CD4-positive, alpha-beta memory T cell (primary cell): ENCODE measurements around the gene RHOT2. TPM values are rescaled to one million over a fixed set of nuclear protein-coding genes. Genes with fewer than 3 reads are reported as not detected.

Experiments used
- CTCF ChIA-PET: fragments of 350-600 bp; sonication (Branson Sonifier 250); formaldehyde crosslinking; loops from one replicate; lab custom pipeline; 2021; ENCODE audit warnings: inconsistent platforms; ENCODE audit not compliant: partially characterized antibody; lab: Charles Lee
- POLR2A ChIA-PET: fragments of 350-600 bp; sonication (Branson Sonifier 250); formaldehyde crosslinking; loops from one replicate; lab custom pipeline; 2021; ENCODE audit not compliant: partially characterized antibody; lab: Charles Lee
- DNase-seq, 5 donors: peaks; one replicate each; pipeline versions ENCODE4 v3.0.0 to v3.0.0-alpha.2; 2020 to 2022; ENCODE audit warnings: mixed read lengths in 1 of 5
- H3K27ac ChIP-seq: one replicate; pipeline ENCODE4 v1.7.0; 2013; ENCODE audit warnings: low read depth, low read length
- H3K27me3 ChIP-seq: 2 replicates; pipeline ENCODE4 v1.7.0; 2013; ENCODE audit warnings: mild to moderate bottlenecking, low read length, moderate library complexity; ENCODE audit not compliant: insufficient read depth
- H3K36me3 ChIP-seq: 2 replicates; pipeline ENCODE4 v1.7.0; 2013; ENCODE audit warnings: mild to moderate bottlenecking, low read length, moderate library complexity; ENCODE audit not compliant: insufficient read depth
- H3K4me1 ChIP-seq: 2 replicates; pipeline ENCODE4 v1.7.0; 2013; ENCODE audit warnings: mild to moderate bottlenecking, low read length, moderate library complexity; ENCODE audit not compliant: insufficient read depth
- H3K4me3 ChIP-seq, 2 donors: one replicate each; pipeline ENCODE4 v1.7.0; 2013; ENCODE audit warnings: low read length in 2 of 2, mild to moderate bottlenecking in 1 of 2
- H3K9me3 ChIP-seq, 2 donors: one replicate each; pipeline ENCODE4 v1.7.0; 2013; ENCODE audit warnings: low read length in 2 of 2, control low read depth in 1 of 2; ENCODE audit not compliant: control insufficient read depth in 1 of 2
- H3K27ac Mint-ChIP-seq, 7 donors: one replicate each; pipeline ENCODE4 v1.8.0; 2020 to 2021; ENCODE audit warnings: mixed read lengths in 7 of 7, mild to moderate bottlenecking in 6 of 7, inconsistent platforms in 3 of 7, moderate library complexity in 3 of 7
- H3K27me3 Mint-ChIP-seq, 2 donors: one replicate each; pipeline ENCODE4 v1.8.0; 2020 to 2021; ENCODE audit warnings: mixed read lengths in 2 of 2
- H3K36me3 Mint-ChIP-seq, 2 donors: one replicate each; pipeline ENCODE4 v1.8.0; 2020 to 2021; ENCODE audit warnings: mixed read lengths in 2 of 2, inconsistent platforms in 1 of 2, mild to moderate bottlenecking in 1 of 2
- H3K4me1 Mint-ChIP-seq, 4 donors: one replicate each; pipeline ENCODE4 v1.8.0; 2020 to 2021; ENCODE audit warnings: mixed read lengths in 4 of 4, mild to moderate bottlenecking in 1 of 4
- H3K4me3 Mint-ChIP-seq, 8 donors: one replicate each; pipeline ENCODE4 v1.8.0; 2020 to 2021; ENCODE audit warnings: mixed read lengths in 8 of 8, mild to moderate bottlenecking in 7 of 8, moderate library complexity in 6 of 8, inconsistent platforms in 3 of 8
- H3K9me3 Mint-ChIP-seq, 8 donors: one replicate each; pipeline ENCODE4 v1.8.0; 2020 to 2021; ENCODE audit warnings: mixed read lengths in 8 of 8, mild to moderate bottlenecking in 5 of 8, inconsistent platforms in 3 of 8, moderate library complexity in 1 of 8
- intact Hi-C: fragments of 100-400 bp; cut with micrococcal nuclease; formaldehyde crosslinking; loops from one replicate; pipeline ENCODE4 v1.15.1; 2023
- polyA plus RNA-seq, 2 donors: library from polyadenylated mRNA; unstranded; fragments of 300-500 nt; fragmentation: Illumina TruSeq; gene quantifications; one replicate each; pipeline ENCODE4 v1.2.3, GENCODE V29; 2021
- total RNA-seq, 2 experiments: library from RNA; stranded (reverse); gene quantifications; one replicate each; pipeline ENCODE4 v1.2.3, GENCODE V29; 2021

The RHOT2 gene
- total RNA-seq (100 to 1,000 TPM; 254 to 263 TPM), polyA plus RNA-seq (10 to 100 TPM; 46.6 to 54.3 TPM)

DNA sequence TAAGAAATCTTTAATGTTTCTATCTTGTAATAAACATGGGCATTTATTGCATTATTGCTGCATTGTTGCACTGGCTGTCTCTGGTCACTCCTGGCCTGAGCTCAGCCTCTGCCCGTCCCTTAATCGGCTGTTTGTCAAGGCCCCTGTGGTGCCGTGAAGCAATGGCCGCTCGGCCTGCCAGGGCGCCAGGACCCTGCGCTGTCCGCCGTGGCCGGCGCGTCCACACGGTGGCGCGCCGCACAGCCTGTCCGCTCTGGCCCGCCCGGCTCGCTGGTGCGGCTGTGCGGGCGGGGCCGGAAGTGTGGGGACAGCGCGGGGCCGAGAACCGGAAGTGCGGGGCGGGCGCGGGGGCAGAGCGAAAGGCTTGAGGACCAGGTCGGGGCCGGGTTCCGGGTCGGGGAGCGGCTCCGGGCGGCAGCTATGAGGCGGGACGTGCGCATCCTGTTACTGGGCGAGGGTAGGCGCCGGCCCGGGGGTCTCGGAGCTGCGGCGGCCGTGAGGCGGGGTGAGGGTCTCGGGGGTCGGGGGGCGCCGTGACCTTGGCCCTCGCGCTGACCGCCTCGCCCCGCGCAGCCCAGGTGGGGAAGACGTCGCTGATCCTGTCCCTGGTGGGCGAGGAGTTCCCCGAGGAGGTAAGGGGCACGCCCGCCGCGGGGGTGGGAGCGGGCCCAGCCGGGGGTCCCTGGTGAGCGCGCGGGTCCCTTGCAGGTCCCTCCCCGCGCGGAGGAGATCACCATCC lies at the start of gene RHOT2:
Gene RHOT2 (plus strand): TSS at position 353 of the 739 bp plus-strand sequence. CDS start 68 bp downstream, at position 421.
- Mint-ChIP-seq H3K9me3 (no peaks in the 10 kb centered on the region), H3K4me3 (peak within 1 kb of the TSS; percentile 77 to 86 (median 80)), H3K36me3 (peaks cover 0 to 11% of the 10 kb centered on the region in 2 donors), H3K27ac (peak within 1 kb of the TSS; percentile 38 to 94 (median 86)), H3K4me1 (peaks cover 3 to 21% (median 5%) of the 10 kb centered on the region in 4 donors), H3K27me3 (no peaks in the 10 kb centered on the region)
- peaks cover 23% of the 10 kb centered on the region for H3K4me1 ChIP-seq
- ChIA-PET POLR2A (interaction anchor here (0.6 to 5.6 kb wide), 11 partner anchors 8 to 139 kb away, joined by 3 to 89 read pairs (median 6); partner anchors contain the start of genes ANTKMT, JMJD8, MCRIP2 and METTL26), CTCF (interaction anchor here (0.7 to 1.4 kb wide), 8 partner anchors 8 to 65 kb away, joined by 3 to 6 read pairs (median 3); partner anchors contain the start of gene WDR90)
- peaks cover 25% of the 10 kb centered on the region for H3K36me3 ChIP-seq
- peak within 1 kb of the TSS; percentile 69 for H3K27ac ChIP-seq
- intact Hi-C loops, result loop anchor here (1.0 to 2.0 kb wide), 5 partner anchors 11 to 276 kb away; partner anchors contain the start of genes JMJD8, METTL26 and WDR90
- peak within 1 kb of the TSS; percentile 42 to 73 for H3K4me3 ChIP-seq
- no peaks in the 10 kb centered on the region for H3K9me3 ChIP-seq
- no peaks in the 10 kb centered on the region for H3K27me3 ChIP-seq
- DNase-seq, result peak; percentile 88 to 93 (median 91)

DNA sequence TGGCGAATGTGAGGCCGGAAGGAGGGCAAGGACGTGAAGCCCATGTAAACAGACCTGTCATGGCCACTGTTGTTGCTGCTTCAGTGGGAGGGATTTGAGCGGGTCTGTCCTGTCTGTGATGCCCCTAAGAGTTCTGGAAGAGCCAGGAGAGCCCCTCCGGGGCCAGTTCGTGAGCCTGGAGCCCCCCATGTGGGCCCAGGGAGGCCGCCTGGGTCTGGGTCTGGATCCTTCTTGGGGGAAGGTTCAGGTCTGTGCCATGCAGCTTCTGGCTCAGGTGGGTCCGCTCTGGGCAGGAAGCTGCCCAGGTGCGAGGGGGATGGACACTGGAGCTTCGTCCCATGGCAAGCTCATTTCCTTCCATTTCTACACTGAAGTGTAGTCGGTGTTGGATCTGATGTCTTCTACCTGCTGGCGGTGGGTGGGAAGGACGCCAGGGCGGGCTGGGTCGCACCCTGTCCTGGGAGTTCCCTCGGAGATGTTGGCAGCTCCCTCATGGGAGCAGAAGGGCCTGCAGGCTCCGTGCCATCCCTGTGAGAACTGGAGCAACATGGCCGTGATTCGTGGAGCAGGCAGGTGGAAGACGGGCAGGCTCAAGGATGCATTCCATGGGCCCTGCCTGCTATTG lies 48.3 kb upstream of the RHOT2 start:
- DNase-seq, result no peak
- Mint-ChIP-seq H3K4me1 (peaks cover 0 to 10% (median 4%) of the 10 kb centered on the region in 4 donors), H3K27me3 (no peaks in the 10 kb centered on the region), H3K27ac (no peak overlapping the region), H3K4me3 (no peak overlapping the region), H3K9me3 (peaks cover 0 to 3% (median 0%) of the 10 kb centered on the region in 8 donors), H3K36me3 (peaks cover 0 to 5% of the 10 kb centered on the region in 2 donors)
- H3K4me3 ChIP-seq, result no peak overlapping the region
- H3K36me3 ChIP-seq, result no peaks in the 10 kb centered on the region
- no peak overlapping the region for H3K27ac ChIP-seq
- intact Hi-C loops, result no loop called here
- H3K4me1 ChIP-seq, result no peaks in the 10 kb centered on the region
- H3K9me3 ChIP-seq, result no peaks in the 10 kb centered on the region
- H3K27me3 ChIP-seq, result no peaks in the 10 kb centered on the region
- CTCF ChIA-PET, result no interaction called here
- POLR2A ChIA-PET, result no interaction called here

DNA sequence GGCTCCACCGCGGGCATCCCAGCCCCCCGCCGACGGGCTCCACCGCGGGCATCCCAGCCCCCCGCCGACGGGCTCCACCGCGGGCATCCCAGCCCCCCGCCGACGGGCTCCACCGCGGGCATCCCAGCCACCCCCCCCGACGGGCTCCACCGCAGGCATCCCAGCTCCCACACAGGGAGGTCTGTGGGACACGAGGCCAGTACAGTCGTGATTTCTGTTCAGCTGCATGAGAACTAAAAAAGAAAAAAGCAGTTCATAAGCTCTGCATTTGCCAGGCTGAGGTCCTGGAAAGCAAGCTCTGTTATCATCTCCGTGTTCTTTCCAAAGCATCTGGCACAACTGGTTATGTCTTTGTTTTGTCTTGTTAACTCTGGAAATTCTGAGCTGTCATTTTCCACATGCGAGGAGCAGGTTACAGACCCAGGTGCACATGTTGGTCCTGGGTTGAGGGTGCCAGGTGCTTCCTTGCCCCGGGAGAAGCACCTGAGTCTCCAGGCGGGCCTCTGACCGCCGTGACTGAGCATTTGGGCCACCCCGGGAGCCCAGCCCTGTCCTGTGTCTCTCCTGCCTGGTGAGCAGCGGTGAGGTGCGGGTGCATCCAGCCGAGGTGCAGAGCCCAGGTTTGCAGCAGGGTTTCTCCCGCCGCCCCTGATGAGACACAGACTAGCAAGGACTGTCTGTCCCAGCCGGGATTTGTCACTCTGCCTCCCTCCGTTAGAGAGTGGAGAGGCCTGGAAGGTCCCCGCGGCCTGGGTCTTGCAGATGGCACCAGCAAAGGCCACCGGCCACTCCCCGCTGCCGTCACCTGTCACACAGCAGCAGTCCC lies 47.0 kb upstream of the RHOT2 start:
- peaks cover 0 to 6% (median under 1%) of the 10 kb centered on the region in 4 donors for H3K4me1 Mint-ChIP-seq
- Histone ChIP-seq H3K4me1 (no peaks in the 10 kb centered on the region), H3K27me3 (no peaks in the 10 kb centered on the region), H3K27ac (no peak overlapping the region), H3K9me3 (no peaks in the 10 kb centered on the region), H3K4me3 (no peak overlapping the region), H3K36me3 (no peaks in the 10 kb centered on the region)
- peaks cover 0 to 2% of the 10 kb centered on the region in 2 donors for H3K36me3 Mint-ChIP-seq
- peak in 1 of 5 donors; percentile 34 for DNase-seq
- H3K4me3 Mint-ChIP-seq, result no peak overlapping the region
- no peaks in the 10 kb centered on the region for H3K27me3 Mint-ChIP-seq
- H3K27ac Mint-ChIP-seq, result no peak overlapping the region
- CTCF ChIA-PET, result no interaction called here
- POLR2A ChIA-PET, result no interaction called here
- intact Hi-C loops, result no loop called here
- H3K9me3 Mint-ChIP-seq, result peaks cover 0 to 3% (median 0%) of the 10 kb centered on the region in 8 donors

DNA sequence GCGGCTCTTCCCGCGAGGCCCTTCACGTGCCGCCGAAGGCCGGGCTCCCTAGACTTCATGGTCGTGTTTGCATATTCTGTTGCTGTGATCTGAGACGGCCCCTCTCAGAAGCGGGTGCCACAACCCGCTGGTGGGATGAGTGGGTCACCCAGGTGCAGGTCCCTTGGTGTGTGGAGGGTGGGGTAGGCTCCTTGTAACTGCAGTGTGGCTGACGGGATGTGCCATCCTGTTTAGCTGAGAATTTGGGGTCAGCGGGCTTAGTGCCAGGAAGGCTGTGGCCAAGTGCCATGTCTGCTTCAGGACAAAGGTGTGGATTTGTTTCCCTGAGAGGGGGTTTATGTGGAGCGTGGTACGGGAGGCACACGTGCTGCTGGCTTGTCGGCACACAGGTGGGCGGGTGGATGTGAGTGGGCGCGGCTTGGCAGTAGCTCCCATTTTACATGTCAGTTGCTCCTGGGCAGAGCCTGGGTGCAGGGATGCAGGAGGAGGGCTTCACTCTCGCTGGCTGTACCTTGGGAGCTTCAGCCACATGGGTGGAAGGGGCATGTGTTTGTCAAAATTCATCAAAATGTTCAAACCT lies 46.3 kb upstream of the RHOT2 start:
- no peaks in the 10 kb centered on the region for H3K27me3 Mint-ChIP-seq
- peak overlapping the region in 2 of 7 donors; percentile 25 to 48 for H3K27ac Mint-ChIP-seq
- H3K9me3 Mint-ChIP-seq, result peaks cover 0 to 3% (median 0%) of the 10 kb centered on the region in 8 donors
- no peaks in the 10 kb centered on the region for H3K4me1 ChIP-seq
- no peaks in the 10 kb centered on the region for H3K9me3 ChIP-seq
- ChIA-PET POLR2A (no interaction called here), CTCF (no interaction called here)
- H3K36me3 Mint-ChIP-seq, result peaks cover 0 to 5% of the 10 kb centered on the region in 2 donors
- H3K36me3 ChIP-seq, result no peaks in the 10 kb centered on the region
- H3K27me3 ChIP-seq, result no peaks in the 10 kb centered on the region
- peak overlapping the region in 1 of 8 donors; percentile 31 for H3K4me3 Mint-ChIP-seq
- intact Hi-C loops, result no loop called here
- peak in 1 of 5 donors; percentile 25 for DNase-seq
- H3K4me3 ChIP-seq, result no peak overlapping the region
- H3K27ac ChIP-seq, result no peak overlapping the region
- peaks cover 0 to 6% (median under 1%) of the 10 kb centered on the region in 4 donors for H3K4me1 Mint-ChIP-seq

- Mint-ChIP-seq H3K27me3 (no peaks in the 10 kb centered on the region), H3K36me3 (peaks cover 0 to 7% of the 10 kb centered on the region in 2 donors), H3K9me3 (peaks cover 0 to 3% (median 0%) of the 10 kb centered on the region in 8 donors), H3K4me3 (no peak overlapping the region), H3K4me1 (peaks cover 0 to 6% (median under 1%) of the 10 kb centered on the region in 4 donors), H3K27ac (no peak overlapping the region)
- Histone ChIP-seq H3K9me3 (no peaks in the 10 kb centered on the region), H3K27me3 (no peaks in the 10 kb centered on the region), H3K36me3 (no peaks in the 10 kb centered on the region), H3K4me1 (no peaks in the 10 kb centered on the region), H3K4me3 (no peak overlapping the region), H3K27ac (no peak overlapping the region)
- DNase-seq, result no peak
- ChIA-PET POLR2A (no interaction called here), CTCF (no interaction called here)
- intact Hi-C loops, result no loop called here
Measured at GRCh38 chr16:622920-623280, 45.0 kb upstream of the RHOT2 start.

DNA sequence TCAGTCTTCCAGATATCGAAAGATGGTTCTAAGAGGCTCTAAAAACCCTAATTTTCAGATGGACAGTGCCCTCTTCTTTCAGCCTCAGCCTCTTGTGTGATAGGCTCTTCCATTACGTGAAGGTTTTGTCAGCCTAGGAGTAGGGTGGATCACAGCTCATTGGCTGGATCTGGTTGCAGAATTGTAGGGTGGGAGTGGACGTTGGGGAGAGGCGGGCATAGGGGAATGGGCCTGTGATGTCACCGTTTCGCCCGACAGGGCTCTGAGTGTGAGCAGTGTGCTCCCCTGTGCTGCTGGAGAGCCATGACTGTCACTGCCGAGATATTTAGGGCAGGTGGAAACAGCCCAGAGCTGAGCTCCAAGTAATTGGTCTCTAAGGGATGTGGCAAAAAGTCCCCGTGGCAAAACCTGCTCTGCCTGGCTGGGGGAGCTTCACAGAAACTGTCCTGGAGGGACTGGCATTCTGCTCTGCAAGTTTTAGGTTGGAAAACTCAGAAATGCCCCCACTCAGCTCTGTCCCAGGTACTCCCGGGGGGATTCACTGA lies 43.3 kb upstream of the RHOT2 start:
- Mint-ChIP-seq H3K4me3 (no peak overlapping the region), H3K4me1 (no peaks in the 10 kb centered on the region), H3K9me3 (no peaks in the 10 kb centered on the region), H3K27ac (no peak overlapping the region), H3K27me3 (no peaks in the 10 kb centered on the region), H3K36me3 (peaks cover 0 to 7% of the 10 kb centered on the region in 2 donors)
- ChIA-PET CTCF (interaction anchor here (0.7 kb wide), 1 partner anchor 12 kb away, joined by 3 read pairs; the partner anchor contains the start of gene METTL26), POLR2A (interaction anchor here (1.3 kb wide), 1 partner anchor 12 kb away, joined by 3 read pairs; the partner anchor contains the start of gene METTL26)
- intact Hi-C loops, result no loop called here
- Histone ChIP-seq H3K27ac (no peak overlapping the region), H3K9me3 (no peaks in the 10 kb centered on the region), H3K4me1 (no peaks in the 10 kb centered on the region), H3K27me3 (no peaks in the 10 kb centered on the region), H3K36me3 (no peaks in the 10 kb centered on the region), H3K4me3 (no peak overlapping the region)
- no peak for DNase-seq
